Left lung (tissue), 10 donors: ENCODE measurements around the gene OASL. TPM values are rescaled to one million over a fixed set of nuclear protein-coding genes. Genes with fewer than 3 reads are reported as not detected.

ENCODE experiments used
- ATAC-seq: fragments of 200-7000 bp; cut with Tn5 transposase; one replicate; pipeline ENCODE4 v1.9.1; 2020; ENCODE audit warnings: moderate library complexity
- DNase-seq, 4 donors: peaks; one replicate each; pipeline ENCODE4 v3.0.0-alpha.2; 2013 to 2020
- H3K27ac ChIP-seq, 2 donors: fragments of 200-600 bp; sonication (generic) in 1 of 2; one replicate each; pipeline versions ENCODE4 v1.5.0 to v1.8.0; 2020 to 2021
- H3K27me3 ChIP-seq, 2 donors: fragments of 200-600 bp; sonication (generic) in 1 of 2; one replicate each; pipeline versions ENCODE4 v1.5.0 to v1.8.0; 2020 to 2021
- H3K36me3 ChIP-seq, 2 donors: fragments of 200-600 bp; sonication (generic) in 1 of 2; one replicate each; pipeline versions ENCODE4 v1.5.0 to v1.8.0; 2020 to 2021
- H3K4me1 ChIP-seq, 2 donors: fragments of 200-600 bp; one replicate each; pipeline ENCODE4 v1.8.0; 2021
- H3K4me3 ChIP-seq, 2 donors: fragments of 200-600 bp; sonication (generic) in 1 of 2; one replicate each; pipeline versions ENCODE4 v1.5.0 to v1.8.0; 2020 to 2021; ENCODE audit warnings: mild to moderate bottlenecking in 1 of 2
- H3K9me3 ChIP-seq, 2 donors: fragments of 200-600 bp; sonication (generic) in 1 of 2; one replicate each; pipeline versions ENCODE4 v1.5.0 to v1.8.0; 2020 to 2021
- CTCF ChIP-seq, 2 donors: fragments of 200-600 bp; sonication (generic) in 1 of 2; IDR thresholded peaks; one replicate each; pipeline versions ENCODE4 v1.5.0 to v1.8.0; 2021; ENCODE audit warnings: antibody characterized with exemption in 2 of 2
- intact Hi-C, 2 donors: fragments of 100-400 bp; cut with DNase I; formaldehyde crosslinking; loops; one replicate each; pipeline versions ENCODE4 v1.11.2 to v1.14.2; 2022
- polyA plus RNA-seq, 6 donors: library from polyadenylated mRNA; unstranded; fragments of 120-200 nt; gene quantifications; one replicate each; pipeline ENCODE4 v1.2.1, GENCODE V29; 2013; ENCODE audit not compliant: insufficient read length in 6 of 6
- total RNA-seq, 2 donors: library from RNA; stranded (reverse); fragmentation: NEBNext Ultra II Directional; extraction: Animal tissue kit (Norgen Biotek cat#: 25700); gene quantifications; one replicate each; pipeline ENCODE4 v1.2.1, GENCODE V29; 2021
- donor health status: DM: no; HTN: yes; CAD: no.
- donor health status: DM: no; HTN: no; CAD: no.

Gene OASL
- total and polyA plus RNA-seq, 8 donors = 0.06 to 11.9 (median 0.32) TPM; not detected in 1

- no peak for TF ChIP-seq CTCF (IDR thresholded peaks at IDR 0.05)
- H3K27me3 ChIP-seq = no peaks in the 10 kb centered on the region
- no peak overlapping the region for H3K27ac ChIP-seq
- no peaks in the 10 kb centered on the region for H3K36me3 ChIP-seq
- H3K4me1 ChIP-seq = no peaks in the 10 kb centered on the region
- DNase-seq = no peak
- no peak for ATAC-seq
- intact Hi-C loops = no loop called here
- H3K9me3 ChIP-seq = no peaks in the 10 kb centered on the region
- H3K4me3 ChIP-seq = no peak overlapping the region
Measured at GRCh38 chr12:120981407-120981941, 57.6 kb downstream of the OASL start.

GRCh38 chr12:120980800-120981368 is 58.2 kb downstream of the OASL start:
- H3K9me3 ChIP-seq = no peaks in the 10 kb centered on the region
- no peaks in the 10 kb centered on the region for H3K4me1 ChIP-seq
- no peaks in the 10 kb centered on the region for H3K36me3 ChIP-seq
- DNase-seq (peak in 1 of 4 donors; percentile 60), ATAC-seq (no peak)
- intact Hi-C loops = no loop called here
- no peak overlapping the region for H3K4me3 ChIP-seq
- no peak for TF ChIP-seq CTCF (IDR thresholded peaks at IDR 0.05)
- no peak overlapping the region for H3K27ac ChIP-seq
- H3K27me3 ChIP-seq = no peaks in the 10 kb centered on the region

- Histone ChIP-seq H3K36me3 (no peaks in the 10 kb centered on the region), H3K9me3 (no peaks in the 10 kb centered on the region), H3K4me1 (no peaks in the 10 kb centered on the region), H3K4me3 (no peak overlapping the region), H3K27me3 (no peaks in the 10 kb centered on the region), H3K27ac (no peak overlapping the region)
- ATAC-seq (no peak), DNase-seq (no peak)
- intact Hi-C loops = loop anchor here in 1 of 2 donors (10.0 kb wide), 1 partner anchor 335 kb away; the partner anchor contains the start of gene CABP1
- no peak for TF ChIP-seq CTCF (IDR thresholded peaks at IDR 0.05)
Measured at GRCh38 chr12:120979862-120980696, 59.0 kb downstream of the OASL start.

GRCh38 chr12:120979220-120979861 is 59.7 kb downstream of the OASL start:
- ATAC-seq = no peak
- Histone ChIP-seq H3K27ac (no peak overlapping the region), H3K4me3 (no peak overlapping the region), H3K4me1 (no peaks in the 10 kb centered on the region), H3K27me3 (no peaks in the 10 kb centered on the region), H3K9me3 (no peaks in the 10 kb centered on the region), H3K36me3 (no peaks in the 10 kb centered on the region)
- no peak for DNase-seq
- no peak for TF ChIP-seq CTCF (IDR thresholded peaks at IDR 0.05)
- intact Hi-C loops = loop anchor here in 1 of 2 donors (10.0 kb wide), 1 partner anchor 335 kb away; the partner anchor contains the start of gene CABP1
